Mucosa of rectum (tissue), 2 donors: ENCODE data around the gene MITF.

Experiments used
- H3K27ac ChIP-seq, 2 donors: one replicate each; pipeline ENCODE4 v1.7.0; 2013; ENCODE audit warnings: inconsistent platforms in 2 of 2, low read depth in 2 of 2, low read length in 2 of 2
- H3K27me3 ChIP-seq, 2 donors: one replicate each; pipeline ENCODE4 v1.7.0; 2013; ENCODE audit warnings: low read length in 2 of 2; ENCODE audit not compliant: control insufficient read depth in 2 of 2, insufficient read depth in 2 of 2
- H3K36me3 ChIP-seq, 2 donors: one replicate each; pipeline ENCODE4 v1.7.0; 2013; ENCODE audit warnings: low read length in 2 of 2; ENCODE audit not compliant: control insufficient read depth in 2 of 2, insufficient read depth in 2 of 2
- H3K4me1 ChIP-seq, 2 donors: one replicate each; pipeline ENCODE4 v1.7.0; 2013; ENCODE audit warnings: low read length in 2 of 2, mild to moderate bottlenecking in 1 of 2; ENCODE audit not compliant: control insufficient read depth in 2 of 2, insufficient read depth in 2 of 2
- H3K4me3 ChIP-seq, 2 donors: one replicate each; pipeline ENCODE4 v1.7.0; 2013; ENCODE audit warnings: low read length in 2 of 2
- H3K9ac ChIP-seq, 2 donors: one replicate each; pipeline ENCODE4 v1.7.0; 2013; ENCODE audit warnings: low read length in 2 of 2, low read depth in 1 of 2, mild to moderate bottlenecking in 1 of 2
- H3K9me3 ChIP-seq, 2 donors: one replicate each; pipeline ENCODE4 v1.7.0; 2013; ENCODE audit warnings: low read length in 2 of 2; ENCODE audit not compliant: control insufficient read depth in 2 of 2
- donor health status: healthy.
- donor health status: Normal muscosa, but diverticular disease.

MITF gene

DNA sequence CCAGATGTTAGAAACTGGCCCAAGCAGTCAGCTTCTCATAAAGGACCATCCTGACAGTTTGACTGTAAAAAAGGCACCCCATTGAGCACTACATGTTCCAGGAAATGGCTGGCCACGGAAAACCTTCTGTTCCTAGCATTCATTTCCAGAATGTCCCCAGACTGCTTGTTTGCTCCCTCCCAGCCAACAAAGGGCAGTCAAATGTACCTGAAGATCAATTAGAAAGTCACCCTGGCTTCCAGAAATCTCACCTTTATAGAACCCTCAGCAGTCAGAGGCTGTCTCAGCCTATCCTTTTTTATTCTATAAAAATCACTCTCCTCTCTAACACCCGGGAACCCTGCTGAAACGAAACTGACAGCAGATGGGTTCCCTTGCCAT is 259.5 kb downstream of the MITF start:
- Histone ChIP-seq H3K27ac (peak overlapping the region; percentile 38 to 55), H3K9me3 (no peaks in the 10 kb centered on the region), H3K4me3 (peak overlapping the region in 1 of 2 donors; percentile 32), H3K27me3 (no peaks in the 10 kb centered on the region), H3K9ac (no peak overlapping the region), H3K4me1 (peaks cover 0 to 2% of the 10 kb centered on the region in 2 donors), H3K36me3 (no peaks in the 10 kb centered on the region)

DNA sequence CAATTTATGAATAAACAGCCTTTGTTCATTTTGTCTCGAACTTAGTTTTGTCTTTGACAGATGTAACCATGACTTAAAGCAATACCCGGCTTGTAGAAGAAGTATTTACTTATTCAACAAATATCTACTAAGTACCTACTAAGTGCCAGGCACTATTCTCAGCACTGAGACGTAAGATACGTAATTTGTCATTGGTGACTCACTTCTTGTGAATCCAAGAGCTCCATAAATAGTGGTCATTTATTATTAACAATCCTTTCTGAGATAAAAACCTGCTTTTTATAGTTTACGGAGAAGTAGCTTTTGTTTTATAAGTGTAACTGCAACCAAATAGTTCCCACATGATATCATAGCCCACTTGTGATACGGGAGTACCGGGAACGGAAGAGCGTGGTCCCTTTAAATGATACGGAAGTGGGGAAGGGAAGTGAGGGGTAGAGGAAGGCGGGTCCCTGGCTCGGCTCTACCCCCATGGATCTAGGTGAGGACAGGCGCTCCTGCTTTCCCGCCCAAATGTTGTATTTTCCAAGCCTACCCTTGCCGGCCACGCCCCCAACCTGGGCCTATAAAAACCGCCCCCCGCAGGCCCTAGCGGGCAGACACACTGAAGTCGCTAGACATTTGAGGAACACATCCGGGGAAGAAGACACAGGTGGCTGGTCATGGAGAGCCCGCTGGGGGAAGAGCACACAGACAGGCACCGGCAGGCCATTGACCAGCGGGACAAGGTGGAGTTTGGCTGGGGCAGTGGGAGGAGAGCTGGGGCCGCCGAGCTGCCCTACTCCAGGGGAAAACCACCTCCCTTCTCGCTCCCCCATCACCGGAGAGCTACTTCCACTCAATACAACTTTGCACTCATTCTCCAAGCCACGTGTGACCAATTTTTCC is 260.1 kb downstream of the MITF start, which contains the start of gene SAMMSON:
Gene SAMMSON (plus strand): TSS at position 594 of the 888 bp plus-strand sequence.
- Histone ChIP-seq H3K4me3 (peak within 1 kb of the TSS in 1 of 2 donors; percentile 32), H3K36me3 (no peaks in the 10 kb centered on the region), H3K27me3 (no peaks in the 10 kb centered on the region), H3K27ac (peak within 1 kb of the TSS; percentile 38 to 55), H3K4me1 (peaks cover 0 to 2% of the 10 kb centered on the region in 2 donors), H3K9me3 (no peaks in the 10 kb centered on the region), H3K9ac (no peak within 1 kb of the TSS)

DNA sequence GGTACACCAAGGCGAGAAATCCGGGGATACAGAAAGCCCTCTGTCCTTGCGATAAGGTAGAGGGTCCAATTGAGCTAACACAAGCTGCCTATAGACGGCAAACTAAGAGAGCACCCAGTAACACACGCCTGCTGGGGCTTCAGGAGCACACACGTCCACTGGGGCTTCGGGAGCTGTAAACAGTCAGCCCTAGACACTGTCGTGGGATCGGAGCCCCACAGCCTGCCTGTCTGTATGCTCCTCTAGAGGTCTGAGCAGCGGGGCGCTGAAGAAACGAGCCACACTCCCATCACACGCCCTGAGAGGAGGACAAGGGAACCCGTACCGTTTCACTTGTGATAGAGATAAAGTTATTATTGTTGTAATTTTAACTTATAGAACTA is 260.8 kb downstream of the MITF start:
- H3K27me3 ChIP-seq: no peaks in the 10 kb centered on the region
- H3K4me3 ChIP-seq: no peak overlapping the region
- peaks cover 0 to 2% of the 10 kb centered on the region in 2 donors for H3K4me1 ChIP-seq
- H3K9me3 ChIP-seq: no peaks in the 10 kb centered on the region
- H3K36me3 ChIP-seq: no peaks in the 10 kb centered on the region
- H3K9ac ChIP-seq: no peak overlapping the region
- peak overlapping the region; percentile 38 to 55 for H3K27ac ChIP-seq

DNA sequence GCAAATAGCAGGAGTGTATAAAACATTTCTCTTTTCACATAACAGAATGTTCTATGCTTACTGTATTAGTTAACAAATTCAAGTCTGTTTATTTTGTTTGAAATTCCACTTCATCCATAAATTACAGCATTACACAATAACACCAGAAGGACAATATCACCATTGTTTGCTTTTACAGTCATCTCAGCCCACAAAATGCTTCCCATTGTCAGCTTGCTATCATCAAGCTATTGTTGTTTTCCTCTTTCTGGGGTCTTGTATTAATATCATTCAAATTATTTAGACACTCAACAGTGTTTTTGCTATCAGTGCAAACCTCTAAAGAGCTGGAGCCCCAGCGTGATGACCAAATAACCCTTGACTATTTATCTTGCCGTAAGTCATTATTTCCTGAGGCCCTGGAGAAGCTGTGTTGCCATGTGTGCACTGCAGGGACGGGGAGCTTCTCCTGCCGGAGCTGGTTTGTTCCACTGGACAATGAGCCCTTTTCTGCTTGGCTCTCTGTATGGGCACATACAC is 261.4 kb downstream of the MITF start:
- Histone ChIP-seq H3K4me1 (peaks cover 0 to 2% of the 10 kb centered on the region in 2 donors), H3K27me3 (no peaks in the 10 kb centered on the region), H3K9ac (no peak overlapping the region), H3K36me3 (no peaks in the 10 kb centered on the region), H3K9me3 (no peaks in the 10 kb centered on the region), H3K27ac (no peak overlapping the region), H3K4me3 (no peak overlapping the region)

GRCh38 chr3:70003119-70003518 is 263.9 kb downstream of the MITF start:
- H3K9me3 ChIP-seq: no peaks in the 10 kb centered on the region
- peaks cover 0 to 2% of the 10 kb centered on the region in 2 donors for H3K4me1 ChIP-seq
- H3K27ac ChIP-seq: no peak overlapping the region
- H3K27me3 ChIP-seq: no peaks in the 10 kb centered on the region
- H3K4me3 ChIP-seq: no peak overlapping the region
- H3K36me3 ChIP-seq: no peaks in the 10 kb centered on the region
- H3K9ac ChIP-seq: no peak overlapping the region

- no peaks in the 10 kb centered on the region for H3K4me1 ChIP-seq
- no peaks in the 10 kb centered on the region for H3K36me3 ChIP-seq
- no peak overlapping the region for H3K4me3 ChIP-seq
- H3K27ac ChIP-seq: no peak overlapping the region
- no peaks in the 10 kb centered on the region for H3K9me3 ChIP-seq
- no peaks in the 10 kb centered on the region for H3K27me3 ChIP-seq
- H3K9ac ChIP-seq: no peak overlapping the region
Observed at GRCh38 chr3:70006089-70006488, 266.8 kb downstream of the MITF start.

DNA sequence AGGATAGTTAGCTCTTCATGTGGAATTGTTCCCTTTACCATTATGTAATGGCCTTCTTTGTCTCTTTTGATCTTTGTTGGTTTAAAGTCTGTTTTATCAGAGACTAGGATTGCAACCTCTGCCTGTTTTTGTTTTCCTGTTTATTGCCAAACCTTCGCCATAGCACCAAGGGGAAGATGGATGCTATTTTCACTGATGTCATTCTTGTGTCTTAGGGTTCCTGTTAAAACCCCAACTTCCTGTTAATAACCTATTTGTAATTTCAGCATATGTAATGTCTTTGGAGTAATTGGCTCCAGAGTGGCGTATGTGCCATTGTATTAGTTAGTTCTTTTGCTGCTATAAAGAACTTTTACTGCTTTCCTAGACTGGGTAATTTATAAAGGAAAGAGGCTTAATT is 271.1 kb downstream of the MITF start:
- Histone ChIP-seq H3K36me3 (no peaks in the 10 kb centered on the region), H3K4me3 (no peak overlapping the region), H3K4me1 (no peaks in the 10 kb centered on the region), H3K9me3 (no peaks in the 10 kb centered on the region), H3K27me3 (no peaks in the 10 kb centered on the region), H3K27ac (no peak overlapping the region), H3K9ac (no peak overlapping the region)

- H3K36me3 ChIP-seq: no peaks in the 10 kb centered on the region
- H3K4me1 ChIP-seq: no peaks in the 10 kb centered on the region
- H3K27me3 ChIP-seq: no peaks in the 10 kb centered on the region
- no peak overlapping the region for H3K4me3 ChIP-seq
- no peak overlapping the region for H3K27ac ChIP-seq
- H3K9ac ChIP-seq: no peak overlapping the region
- H3K9me3 ChIP-seq: no peaks in the 10 kb centered on the region
Observed at GRCh38 chr3:70011582-70011981, 272.3 kb downstream of the MITF start.
